DMS153 treated with DMSO at 0.1 percent for 48 hours (cell line): ENCODE results near the gene CCDC15.

Experiments used
- DNase-seq: peaks from one replicate; lab custom pipeline; 2025; ENCODE audit not compliant: unreplicated experiment; lab: John Stamatoyannopoulos, UW

Gene CCDC15, protein sequence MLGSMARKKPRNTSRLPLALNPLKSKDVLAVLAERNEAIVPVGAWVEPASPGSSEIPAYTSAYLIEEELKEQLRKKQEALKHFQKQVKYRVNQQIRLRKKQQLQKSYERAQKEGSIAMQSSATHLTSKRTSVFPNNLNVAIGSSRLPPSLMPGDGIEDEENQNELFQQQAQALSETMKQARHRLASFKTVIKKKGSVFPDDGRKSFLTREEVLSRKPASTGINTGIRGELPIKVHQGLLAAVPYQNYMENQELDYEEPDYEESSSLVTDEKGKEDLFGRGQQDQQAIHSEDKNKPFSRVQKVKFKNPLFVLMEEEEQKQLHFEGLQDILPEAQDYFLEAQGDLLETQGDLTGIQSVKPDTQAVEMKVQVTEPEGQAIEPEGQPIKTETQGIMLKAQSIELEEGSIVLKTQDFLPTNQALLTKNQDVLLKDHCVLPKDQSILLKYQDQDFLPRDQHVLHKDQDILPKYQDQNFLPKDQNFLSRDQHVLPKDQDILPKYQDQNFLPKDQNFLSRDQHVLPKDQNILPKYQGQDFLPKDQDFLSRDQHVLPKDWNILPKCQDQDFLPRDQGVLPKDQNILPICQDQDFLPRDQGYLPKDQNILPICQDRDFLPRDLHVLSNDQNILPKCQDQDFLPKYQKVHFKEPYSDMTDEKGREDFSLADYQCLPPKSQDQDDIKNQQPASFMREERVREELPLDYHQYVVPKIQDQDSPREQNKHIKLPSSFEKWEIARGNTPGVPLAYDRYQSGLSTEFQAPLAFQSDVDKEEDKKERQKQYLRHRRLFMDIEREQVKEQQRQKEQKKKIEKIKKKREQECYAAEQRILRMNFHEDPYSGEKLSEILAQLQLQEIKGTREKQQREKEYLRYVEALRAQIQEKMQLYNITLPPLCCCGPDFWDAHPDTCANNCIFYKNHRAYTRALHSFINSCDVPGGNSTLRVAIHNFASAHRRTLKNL

DNA sequence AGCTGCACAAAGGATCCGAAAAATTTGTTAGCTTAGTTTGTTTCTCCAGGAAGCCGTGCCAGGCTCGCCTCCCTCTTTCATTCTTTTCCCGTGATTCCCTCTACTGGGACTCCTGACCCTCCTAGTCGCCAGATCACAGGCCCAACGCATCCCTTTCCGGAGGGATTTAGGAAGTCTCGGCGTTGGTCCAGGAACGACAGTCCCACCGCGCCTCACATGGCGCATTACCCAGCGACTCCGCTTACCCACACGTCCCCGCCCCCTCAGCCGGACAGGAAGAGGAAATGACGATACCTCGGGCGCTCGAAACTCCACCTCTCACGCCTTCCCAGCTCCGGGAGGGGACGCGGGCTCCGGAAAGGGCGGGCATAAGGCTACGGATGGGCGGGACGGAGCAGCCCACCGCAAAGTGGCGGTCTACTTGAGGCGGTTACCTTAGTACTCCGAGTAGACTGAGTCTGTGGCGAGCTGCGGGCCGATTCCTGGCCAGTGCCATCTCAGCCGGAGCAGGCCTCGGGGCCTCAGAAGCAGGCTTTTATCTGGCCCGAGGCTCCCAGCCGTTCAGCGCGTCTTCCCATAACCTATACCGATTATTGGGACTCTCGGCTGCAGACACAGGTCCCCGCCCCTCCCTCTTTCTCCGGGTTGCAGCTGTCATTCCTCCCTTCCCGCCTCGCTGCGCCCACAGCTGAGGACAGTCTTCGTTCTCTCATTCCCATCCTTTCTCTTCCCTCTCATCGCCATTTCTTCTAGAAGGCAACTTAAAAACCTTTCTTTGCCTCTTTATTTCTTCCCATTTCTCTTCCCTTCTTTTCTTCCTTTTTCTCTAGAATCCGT lies at the start of gene CCDC15:
Gene CCDC15 (plus strand): TSS at position 450 of the 837 bp plus-strand sequence. CDS start 531 bp downstream, outside the sequence.
- DNase-seq: peak; percentile 92

GRCh38 chr11:124915541-124916369 lies 38.2 kb upstream of the CCDC15 start:
- no peak for DNase-seq

- no peak for DNase-seq
Observed at GRCh38 chr11:124916370-124916710, 37.7 kb upstream of the CCDC15 start.

DNA sequence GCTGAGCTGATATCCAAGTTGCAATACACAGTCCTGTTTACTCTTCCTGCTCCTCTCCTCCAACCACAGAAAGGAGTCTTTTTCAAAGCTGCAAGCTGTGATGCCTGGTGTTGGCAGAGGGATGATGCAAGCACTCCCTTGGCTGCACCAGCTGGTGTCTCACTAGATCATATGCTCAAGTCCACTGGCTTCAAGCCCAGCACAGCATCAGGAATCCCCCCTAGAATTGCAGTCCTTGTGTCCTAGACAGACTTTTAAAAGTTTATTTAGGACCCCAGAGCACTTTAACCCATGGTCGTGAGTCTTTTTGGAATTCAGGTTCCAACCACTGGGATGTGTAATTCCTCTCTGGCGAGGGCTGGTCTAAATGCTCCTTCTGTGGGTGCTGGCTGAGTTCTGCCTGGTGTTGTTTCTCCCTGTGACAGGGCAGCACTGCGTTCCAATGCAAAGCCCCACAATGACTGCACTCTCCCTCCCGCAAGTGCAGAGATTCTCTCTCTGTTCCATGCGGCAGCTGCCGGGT lies 36.8 kb upstream of the CCDC15 start:
- DNase-seq: no peak

GRCh38 chr11:124918950-124919349 lies 35.1 kb upstream of the CCDC15 start, which contains the start of gene HEPN1:
Gene HEPN1, plus strand, starts transcription at chr11:124919250.
- no peak for DNase-seq

DNA sequence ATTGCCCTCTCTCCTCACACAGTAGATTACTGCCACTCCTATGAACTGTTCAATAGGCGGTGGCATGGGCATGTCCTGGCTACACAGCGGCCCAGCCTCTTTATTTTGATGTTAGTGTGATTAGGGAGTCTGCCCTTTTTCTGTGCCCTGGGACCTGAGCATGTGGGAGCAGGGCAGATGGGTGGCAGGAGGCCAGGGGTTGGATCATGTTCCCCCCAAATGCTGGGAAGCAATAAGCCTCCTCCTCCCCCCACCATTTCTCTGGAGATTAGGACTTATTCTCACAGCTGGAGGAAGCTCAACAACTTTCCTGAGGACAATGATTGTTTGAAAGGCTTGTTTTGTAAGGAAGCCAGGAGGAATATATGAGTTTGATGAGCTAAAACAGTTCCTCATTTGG lies 34.1 kb upstream of the CCDC15 start:
- no peak for DNase-seq

- no peak for DNase-seq
Observed at GRCh38 chr11:124920356-124920755, 33.6 kb upstream of the CCDC15 start.

- DNase-seq: peak; percentile 33
Observed at GRCh38 chr11:124920870-124921609, 33.0 kb upstream of the CCDC15 start.

- DNase-seq: no peak
Observed at GRCh38 chr11:124922831-124923230, 31.2 kb upstream of the CCDC15 start.

GRCh38 chr11:124923296-124923695 lies 30.7 kb upstream of the CCDC15 start:
- no peak for DNase-seq

- DNase-seq: no peak
Observed at GRCh38 chr11:124928942-124929665, 24.9 kb upstream of the CCDC15 start.

- DNase-seq: no peak
Observed at GRCh38 chr11:124930799-124931198, 23.2 kb upstream of the CCDC15 start.

- no peak for DNase-seq
Observed at GRCh38 chr11:124934862-124935547, 19.0 kb upstream of the CCDC15 start.

DNA sequence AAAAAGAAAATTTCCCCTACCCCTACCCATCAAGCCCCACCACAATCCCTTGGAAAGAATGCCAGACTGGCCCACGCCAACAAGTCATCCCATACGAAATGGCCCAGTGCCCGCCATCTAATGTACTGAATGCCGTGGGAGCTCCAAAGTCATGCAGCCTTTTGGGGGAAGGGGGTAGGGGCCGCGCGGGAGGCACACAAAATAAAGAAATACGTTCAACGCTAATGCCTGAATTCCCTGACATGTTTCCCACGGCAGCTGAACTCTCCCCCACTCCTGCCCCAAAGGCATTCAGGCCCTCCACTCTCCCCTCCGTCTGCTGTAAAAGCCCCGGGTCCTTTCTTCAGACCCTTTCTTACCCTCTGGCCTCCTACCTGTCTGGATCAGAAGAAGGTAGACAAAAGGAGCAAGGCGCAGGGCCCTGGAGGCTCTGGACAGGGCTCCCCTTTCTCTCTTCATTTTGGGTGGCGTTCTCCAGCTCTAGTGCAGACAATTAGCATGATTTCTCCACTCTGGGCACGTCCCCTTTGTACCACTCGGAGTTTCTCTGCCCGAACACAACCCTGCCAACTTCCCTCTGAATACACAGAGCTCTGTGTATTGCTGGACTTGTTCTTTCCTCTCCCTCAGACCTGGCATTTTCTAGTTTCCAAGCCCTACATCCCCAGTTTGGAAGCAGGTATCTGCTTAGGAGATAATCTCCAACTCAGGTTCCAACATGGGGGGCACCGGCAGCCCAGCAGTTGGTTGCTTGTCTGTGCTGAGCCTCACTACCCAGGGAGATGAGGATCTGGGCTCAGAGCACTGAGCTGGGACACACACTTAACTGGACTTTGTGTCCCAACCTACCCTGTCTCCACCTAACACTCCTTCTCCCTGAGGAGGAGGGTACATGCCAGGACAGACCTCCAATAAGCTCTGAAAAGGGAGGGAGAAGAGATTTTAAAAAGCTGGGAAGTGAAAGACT lies 18.2 kb upstream of the CCDC15 start, which contains the start of gene HEPACAM:
Gene HEPACAM (minus strand): TSS at position 500 of the 967 bp plus-strand sequence. CDS start 41 bp downstream, at position 459.
- no peak for DNase-seq

- DNase-seq: no peak
Observed at GRCh38 chr11:124937336-124937935, 16.6 kb upstream of the CCDC15 start.

DNA sequence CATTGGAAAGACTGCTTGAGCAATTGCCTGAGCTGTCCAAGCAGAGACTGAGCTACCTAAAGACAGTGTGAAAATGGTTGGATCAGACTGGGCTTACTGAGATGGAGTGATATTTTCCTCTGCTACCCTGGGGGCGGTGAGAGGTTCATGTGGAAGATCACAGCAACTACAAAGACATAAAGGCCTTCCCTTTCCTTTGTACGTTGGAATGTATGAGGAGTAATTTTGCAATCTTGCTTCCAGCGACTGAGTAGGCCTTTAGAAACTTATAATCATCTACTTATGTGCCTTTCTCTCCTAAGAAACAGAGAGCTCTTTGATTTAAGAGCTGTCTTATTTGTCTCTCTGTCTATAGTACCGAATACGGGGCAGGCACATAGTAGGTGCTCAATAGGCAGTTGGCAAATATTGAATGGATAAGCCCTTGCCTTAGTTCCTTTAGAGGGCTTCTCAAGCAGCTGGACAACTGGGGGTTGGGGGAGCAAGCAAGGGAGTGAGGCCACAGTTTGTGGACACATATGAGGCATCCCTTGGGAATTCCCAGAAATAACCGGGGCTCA lies 15.7 kb upstream of the CCDC15 start:
- DNase-seq: no peak
